ENCODE measurements around the gene ETV2.
A peak's percentile ranks its signal among the peaks of the same experiment; 100 is the strongest.
"Not testable (repeated sequence)": the region's sequence is repeated elsewhere in the genome, so short reads cannot be mapped to it uniquely, and the experiment has no call there.

ETV2 gene

GRCh38 chr19:35642798-35643254 is 1.3 kb downstream of the ETV2 start:
- peak overlapping the region; percentile 88 for H3K27ac ChIP-seq (ENCODE audit: low read depth, low read length, severe bottlenecking)
- peaks cover 7% of the 10 kb centered on the region for H3K36me3 ChIP-seq (ENCODE audit: control insufficient read depth, insufficient read depth, low read length)
- no peaks in the 10 kb centered on the region for H3K9me3 ChIP-seq (ENCODE audit: control insufficient read depth, low read length)
- H3K4me3 ChIP-seq (ENCODE audit: extremely low read depth, insufficient read depth, low read length, poor library complexity, severe bottlenecking): peak overlapping the region; percentile 48
- peaks cover 19% of the 10 kb centered on the region for H3K4me1 ChIP-seq (ENCODE audit: control insufficient read depth, insufficient read depth, low read length, poor library complexity, severe bottlenecking)
- 66 to 78% methylated on average over 8 to 10 of the region's 15 CpGs for WGBS, 2 experiments (ENCODE audit: insufficient coverage in 2 of 2)

DNA sequence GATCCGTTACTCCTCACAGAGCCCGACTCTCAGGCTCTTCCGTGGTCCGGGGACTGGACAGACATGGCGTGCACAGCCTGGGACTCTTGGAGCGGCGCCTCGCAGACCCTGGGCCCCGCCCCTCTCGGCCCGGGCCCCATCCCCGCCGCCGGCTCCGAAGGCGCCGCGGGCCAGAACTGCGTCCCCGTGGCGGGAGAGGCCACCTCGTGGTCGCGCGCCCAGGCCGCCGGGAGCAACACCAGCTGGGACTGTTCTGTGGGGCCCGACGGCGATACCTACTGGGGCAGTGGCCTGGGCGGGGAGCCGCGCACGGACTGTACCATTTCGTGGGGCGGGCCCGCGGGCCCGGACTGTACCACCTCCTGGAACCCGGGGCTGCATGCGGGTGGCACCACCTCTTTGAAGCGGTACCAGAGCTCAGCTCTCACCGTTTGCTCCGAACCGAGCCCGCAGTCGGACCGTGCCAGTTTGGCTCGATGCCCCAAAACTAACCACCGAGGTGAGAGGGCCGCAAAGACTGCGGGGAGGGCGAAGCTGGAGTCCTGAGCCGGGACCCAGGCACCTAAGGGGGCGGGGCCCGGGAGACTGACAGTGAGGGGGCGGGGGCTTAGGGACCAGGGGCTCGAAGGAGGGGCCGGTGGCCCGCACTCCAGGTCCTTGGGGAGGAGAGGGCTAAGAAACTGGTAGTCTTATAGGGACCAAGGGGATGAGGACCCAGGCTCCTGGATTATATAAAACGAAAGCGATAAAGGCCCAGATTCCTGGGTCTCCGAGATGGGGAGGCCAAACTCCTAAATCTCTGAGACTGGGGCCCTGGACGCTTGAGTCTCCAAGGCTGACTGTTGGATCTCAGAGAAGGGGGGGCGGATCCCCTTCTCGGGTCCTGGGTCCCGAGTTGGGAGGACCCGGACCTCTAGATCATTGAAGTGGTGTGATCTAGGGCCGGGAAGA is 2.0 kb downstream of the ETV2 start:
- no peaks in the 10 kb centered on the region for H3K9me3 ChIP-seq (ENCODE audit: control insufficient read depth, low read length)
- H3K27ac ChIP-seq (ENCODE audit: low read depth, low read length, severe bottlenecking): peak overlapping the region; percentile 88
- peaks cover 19% of the 10 kb centered on the region for H3K4me1 ChIP-seq (ENCODE audit: control insufficient read depth, insufficient read depth, low read length, poor library complexity, severe bottlenecking)
- peak overlapping the region; percentile 48 for H3K4me3 ChIP-seq (ENCODE audit: extremely low read depth, insufficient read depth, low read length, poor library complexity, severe bottlenecking)
- H3K36me3 ChIP-seq (ENCODE audit: control insufficient read depth, insufficient read depth, low read length): peaks cover under 1% of the 10 kb centered on the region
- 0 to 1% methylated on average over 46 to 59 of the region's 69 CpGs for WGBS, 2 experiments (ENCODE audit: insufficient coverage in 2 of 2)

GRCh38 chr19:35644206-35644986 is 2.9 kb downstream of the ETV2 start:
- H3K36me3 ChIP-seq (ENCODE audit: control insufficient read depth, insufficient read depth, low read length): no peaks in the 10 kb centered on the region
- 1% methylated on average over 54 to 60 of the region's 60 CpGs for WGBS, 2 experiments (ENCODE audit: insufficient coverage in 2 of 2)
- peak overlapping the region; percentile 48 for H3K4me3 ChIP-seq (ENCODE audit: extremely low read depth, insufficient read depth, low read length, poor library complexity, severe bottlenecking)
- no peaks in the 10 kb centered on the region for H3K9me3 ChIP-seq (ENCODE audit: control insufficient read depth, low read length)
- H3K27ac ChIP-seq (ENCODE audit: low read depth, low read length, severe bottlenecking): peak overlapping the region; percentile 88
- peaks cover 14% of the 10 kb centered on the region for H3K4me1 ChIP-seq (ENCODE audit: control insufficient read depth, insufficient read depth, low read length, poor library complexity, severe bottlenecking)

- H3K27ac ChIP-seq (ENCODE audit: low read depth, low read length, severe bottlenecking): peak overlapping the region; percentile 88
- H3K36me3 ChIP-seq (ENCODE audit: control insufficient read depth, insufficient read depth, low read length): peaks cover 3% of the 10 kb centered on the region
- H3K9me3 ChIP-seq (ENCODE audit: control insufficient read depth, low read length): no peaks in the 10 kb centered on the region
- peaks cover 14% of the 10 kb centered on the region for H3K4me1 ChIP-seq (ENCODE audit: control insufficient read depth, insufficient read depth, low read length, poor library complexity, severe bottlenecking)
- H3K4me3 ChIP-seq (ENCODE audit: extremely low read depth, insufficient read depth, low read length, poor library complexity, severe bottlenecking): peak overlapping the region; percentile 48
- WGBS, 2 experiments (ENCODE audit: insufficient coverage in 2 of 2): 17 to 49% methylated on average over 6 to 16 of the region's 20 CpGs
These were observed 3.6 kb downstream of the ETV2 start for GRCh38 chr19:35644987-35645679.

DNA sequence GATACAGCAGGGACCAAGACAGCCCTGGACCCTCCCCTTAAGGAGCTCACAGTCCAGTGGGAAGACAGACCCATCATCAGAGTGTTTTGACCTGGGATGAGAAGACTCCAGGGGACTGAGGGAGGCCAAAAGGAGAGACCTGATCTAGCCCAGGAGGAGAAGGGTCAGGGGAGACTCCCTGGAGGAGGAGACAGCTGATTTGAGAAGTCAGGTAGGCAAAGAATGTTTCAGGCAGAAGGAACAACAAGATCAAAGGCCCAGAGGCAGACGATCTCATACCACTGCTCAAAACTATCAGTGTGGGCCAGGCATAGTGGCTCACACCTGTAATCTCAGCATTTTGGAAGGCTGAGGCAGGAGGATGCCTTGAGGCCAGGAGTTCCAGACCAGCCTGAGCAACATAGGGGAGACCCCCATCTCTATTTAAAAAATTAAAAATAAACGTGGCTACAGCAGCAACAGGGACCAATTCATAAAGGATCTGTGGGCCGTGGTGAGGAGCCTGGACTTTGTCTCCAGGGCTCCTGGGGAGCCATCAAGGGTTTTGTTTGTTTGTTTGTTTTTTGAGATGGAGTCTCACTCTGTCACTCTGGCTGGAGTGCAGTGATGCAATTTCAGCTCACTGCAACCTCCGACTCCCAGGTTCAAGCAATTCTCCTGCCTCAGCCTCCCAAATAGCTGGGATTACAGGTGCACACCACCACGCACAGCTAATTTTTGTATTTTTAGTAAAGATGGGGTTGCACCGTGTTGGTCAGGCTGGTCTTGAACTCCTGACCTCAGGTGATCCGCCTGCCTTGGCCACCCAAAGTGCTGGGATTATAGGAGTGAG is 4.4 kb downstream of the ETV2 start:
- Histone ChIP-seq H3K9me3 (ENCODE audit: control insufficient read depth, low read length) (no peaks in the 10 kb centered on the region), H3K4me1 (ENCODE audit: control insufficient read depth, insufficient read depth, low read length, poor library complexity, severe bottlenecking) (peaks cover 14% of the 10 kb centered on the region), H3K27ac (ENCODE audit: low read depth, low read length, severe bottlenecking) (no peak overlapping the region), H3K4me3 (ENCODE audit: extremely low read depth, insufficient read depth, low read length, poor library complexity, severe bottlenecking) (no peak overlapping the region), H3K36me3 (ENCODE audit: control insufficient read depth, insufficient read depth, low read length) (peaks cover 11% of the 10 kb centered on the region)
- 90 to 91% methylated on average over 6 of the region's 7 CpGs for WGBS, 2 experiments (ENCODE audit: insufficient coverage in 2 of 2)

GRCh38 chr19:35648017-35648961 is 6.7 kb downstream of the ETV2 start, which contains the start of gene COX6B1:
COX6B1 (plus strand) TSS chr19:35648323; CDS start chr19:35651244, 2,921 bp downstream.
- Histone ChIP-seq H3K4me3 (ENCODE audit: extremely low read depth, insufficient read depth, low read length, poor library complexity, severe bottlenecking) (peak within 1 kb of the TSS; percentile 72), H3K9me3 (ENCODE audit: control insufficient read depth, low read length) (no peaks in the 10 kb centered on the region), H3K27ac (ENCODE audit: low read depth, low read length, severe bottlenecking) (peak within 1 kb of the TSS; percentile 23), H3K36me3 (ENCODE audit: control insufficient read depth, insufficient read depth, low read length) (peaks cover 29% of the 10 kb centered on the region), H3K4me1 (ENCODE audit: control insufficient read depth, insufficient read depth, low read length, poor library complexity, severe bottlenecking) (peaks cover 3% of the 10 kb centered on the region)
- WGBS, 2 experiments (ENCODE audit: insufficient coverage in 2 of 2): 0% methylated on average over 24 to 35 of the region's 46 CpGs

DNA sequence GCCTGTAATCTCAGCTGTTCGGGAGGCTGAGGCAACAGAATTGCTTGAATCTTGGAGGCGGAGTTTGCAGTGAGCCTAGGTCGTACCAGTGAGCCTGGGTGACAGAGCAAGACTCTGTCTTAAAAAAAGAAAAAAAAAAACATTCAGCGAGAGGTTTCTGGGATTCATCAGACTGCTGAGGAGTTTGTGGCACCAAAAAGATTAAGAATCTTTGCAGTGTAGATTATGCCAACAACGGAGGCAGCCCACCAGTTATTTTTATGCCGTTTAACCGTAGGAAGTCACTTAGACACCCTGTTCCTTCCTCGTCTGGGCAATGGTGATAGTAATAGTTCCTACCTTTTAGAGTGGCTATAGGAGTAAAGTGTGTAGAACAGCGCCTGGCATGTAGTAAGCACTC is 9.0 kb downstream of the ETV2 start:
- 93 to 97% methylated on average over 9 of the region's 9 CpGs for WGBS, 2 experiments (ENCODE audit: insufficient coverage in 2 of 2)
- no peaks in the 10 kb centered on the region for H3K4me1 ChIP-seq (ENCODE audit: control insufficient read depth, insufficient read depth, low read length, poor library complexity, severe bottlenecking)
- H3K36me3 ChIP-seq (ENCODE audit: control insufficient read depth, insufficient read depth, low read length): peaks cover 48% of the 10 kb centered on the region
- H3K4me3 ChIP-seq (ENCODE audit: extremely low read depth, insufficient read depth, low read length, poor library complexity, severe bottlenecking): no peak overlapping the region
- H3K27ac ChIP-seq (ENCODE audit: low read depth, low read length, severe bottlenecking): no peak overlapping the region
- no peaks in the 10 kb centered on the region for H3K9me3 ChIP-seq (ENCODE audit: control insufficient read depth, low read length)

GRCh38 chr19:35654828-35655227 is 13.3 kb downstream of the ETV2 start:
- H3K36me3 ChIP-seq (ENCODE audit: control insufficient read depth, insufficient read depth, low read length): peaks cover 84% of the 10 kb centered on the region
- 89 to 98% methylated on average over 3 to 6 of the region's 6 CpGs for WGBS, 2 experiments (ENCODE audit: insufficient coverage in 2 of 2)
- not testable (repeated sequence) for H3K9me3 ChIP-seq (ENCODE audit: control insufficient read depth, low read length); H3K27ac ChIP-seq (ENCODE audit: low read depth, low read length, severe bottlenecking); H3K4me1 ChIP-seq (ENCODE audit: control insufficient read depth, insufficient read depth, low read length, poor library complexity, severe bottlenecking); H3K4me3 ChIP-seq (ENCODE audit: extremely low read depth, insufficient read depth, low read length, poor library complexity, severe bottlenecking)

DNA sequence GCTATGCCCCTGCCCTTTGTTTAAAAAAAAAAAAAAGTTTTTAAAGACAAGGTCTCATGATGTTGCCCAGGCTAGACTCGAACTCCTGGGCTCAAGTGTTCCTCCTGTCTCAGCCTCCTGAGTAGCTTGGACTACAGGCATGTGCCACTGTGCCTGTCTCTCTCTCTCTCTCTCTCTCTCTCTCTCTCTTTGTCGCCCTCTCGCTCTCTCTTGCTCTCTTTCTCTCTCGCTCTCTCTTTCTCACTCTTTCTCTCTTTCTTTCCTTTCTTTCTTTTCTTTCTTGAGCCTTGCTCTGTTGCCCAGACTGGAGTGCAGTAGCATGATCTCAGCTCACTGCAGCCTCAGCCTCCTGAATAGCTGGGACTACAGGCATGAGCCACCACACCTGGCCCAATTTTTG is 14.1 kb downstream of the ETV2 start:
- H3K27ac ChIP-seq (ENCODE audit: low read depth, low read length, severe bottlenecking): no peak overlapping the region
- peaks cover 78% of the 10 kb centered on the region for H3K36me3 ChIP-seq (ENCODE audit: control insufficient read depth, insufficient read depth, low read length)
- H3K4me3 ChIP-seq (ENCODE audit: extremely low read depth, insufficient read depth, low read length, poor library complexity, severe bottlenecking): no peak overlapping the region
- no peaks in the 10 kb centered on the region for H3K4me1 ChIP-seq (ENCODE audit: control insufficient read depth, insufficient read depth, low read length, poor library complexity, severe bottlenecking)
- H3K9me3 ChIP-seq (ENCODE audit: control insufficient read depth, low read length): no peaks in the 10 kb centered on the region
- WGBS, 2 experiments (ENCODE audit: insufficient coverage in 2 of 2): 95 to 100% methylated on average over 1 to 4 of the region's 4 CpGs
